Keratinocyte (primary cell): Measurements from ENCODE around the gene MYO10. TPM values are rescaled to one million over a fixed set of nuclear protein-coding genes. Genes with fewer than 3 reads are reported as not detected.

Experiments
- DNase-seq: peaks from one replicate; pipeline ENCODE4 v3.0.0-alpha.2; 2011; ENCODE audit warnings: low read depth, missing footprints, low spot score
- FAIRE-seq: peaks from 2 replicates; lab custom pipeline; 2011; peaks lifted over from hg19 to GRCh38; lab: Jason Lieb, UNC
- H2AFZ ChIP-seq: 2 replicates; pipeline ENCODE4 v1.6.0; 2012; ENCODE audit warnings: low read length, control low read depth, inconsistent platforms; ENCODE audit not compliant: control insufficient read depth
- H3K27ac ChIP-seq: 2 replicates; pipeline ENCODE4 v1.5.1; 2011; ENCODE audit warnings: low read length; ENCODE audit not compliant: control insufficient read depth, insufficient read depth
- H3K27me3 ChIP-seq: 3 replicates; pipeline ENCODE4 v1.6.0; 2011; ENCODE audit warnings: low read length; ENCODE audit not compliant: control insufficient read depth, insufficient read depth; ENCODE audit errors: extremely low read depth
- H3K36me3 ChIP-seq, 2 experiments: 2 replicates in 1 of 2; 3 replicates in 1 of 2; pipeline ENCODE4 v1.5.1; 2011; ENCODE audit warnings: low read length in 2 of 2, mild to moderate bottlenecking in 1 of 2; ENCODE audit not compliant: control insufficient read depth in 2 of 2, insufficient read depth in 2 of 2; ENCODE audit errors: extremely low read depth in 1 of 2
- H3K4me1 ChIP-seq: 3 replicates; pipeline ENCODE4 v1.5.1; 2011; ENCODE audit warnings: low read length; ENCODE audit not compliant: control insufficient read depth, insufficient read depth; ENCODE audit errors: extremely low read depth
- H3K4me2 ChIP-seq: 3 replicates; pipeline ENCODE4 v1.6.0; 2011; ENCODE audit warnings: low read depth, low read length; ENCODE audit not compliant: control insufficient read depth, insufficient read depth; ENCODE audit errors: extremely low read depth
- H3K4me3 ChIP-seq, 3 experiments: fragments of 200-600 bp in 1 of 3; sonication (generic) in 1 of 3; 2 replicates in 2 of 3; 3 replicates in 1 of 3; pipeline ENCODE4 v1.5.1; 2011 to 2016; ENCODE audit warnings: low read length in 3 of 3, mild to moderate bottlenecking in 3 of 3, control low read depth in 2 of 3, inconsistent platforms in 1 of 3, low read depth in 1 of 3, mixed read lengths in 1 of 3, mixed run types in 1 of 3, moderate library complexity in 1 of 3; ENCODE audit not compliant: control insufficient read depth in 2 of 3, insufficient read depth in 2 of 3; ENCODE audit errors: extremely low read depth in 1 of 3
- H3K79me2 ChIP-seq: 2 replicates; pipeline ENCODE4 v1.6.0; 2012; ENCODE audit warnings: low read length; ENCODE audit not compliant: control insufficient read depth, insufficient read depth
- H3K9ac ChIP-seq: 3 replicates; pipeline ENCODE4 v1.6.0; 2011; ENCODE audit warnings: low read length; ENCODE audit not compliant: control insufficient read depth, insufficient read depth; ENCODE audit errors: extremely low read depth
- H3K9me1 ChIP-seq: 3 replicates; pipeline ENCODE4 v1.6.0; 2011; ENCODE audit warnings: low read length; ENCODE audit not compliant: control insufficient read depth, insufficient read depth; ENCODE audit errors: extremely low read depth
- H3K9me3 ChIP-seq: 2 replicates; pipeline ENCODE4 v1.5.1; 2012; ENCODE audit warnings: low read depth, low read length; ENCODE audit not compliant: control insufficient read depth
- H4K20me1 ChIP-seq: 3 replicates; pipeline ENCODE4 v1.6.0; 2011; ENCODE audit warnings: low read length; ENCODE audit not compliant: control insufficient read depth, insufficient read depth; ENCODE audit errors: extremely low read depth
- CTCF ChIP-seq, 3 experiments: IDR thresholded peaks in 1 of 3; conservative IDR thresholded peaks in 1 of 3; optimal IDR thresholded peaks in 1 of 3; 2 replicates in 2 of 3; 3 replicates in 1 of 3; pipeline versions ENCODE3 to v1.5.1; 2011; ENCODE audit warnings: low read length in 3 of 3, mild to moderate bottlenecking in 3 of 3, moderate library complexity in 2 of 3, control low read depth in 1 of 3, inconsistent platforms in 1 of 3; ENCODE audit not compliant: insufficient read depth in 2 of 3; ENCODE audit errors: extremely low read depth in 1 of 3
- EZH2 ChIP-seq: IDR thresholded peaks from one replicate; pipeline ENCODE4 v1.6.1; 2012; ENCODE audit warnings: inconsistent platforms, mild to moderate bottlenecking, low read length, moderate library complexity
- dilution Hi-C: fragments of 300-500 bp; cut with MboI; formaldehyde crosslinking; loops from one replicate; pipeline ENCODE4 v1.7.0; 2020; ENCODE audit warnings: low sequenced_read_pairs; ENCODE audit not compliant: extremely low pct_ligation_motif_present
- polyA plus RNA-seq, 5 experiments: library from polyadenylated mRNA; depleted of rRNA in 3 of 5; stranded (reverse) in 3 of 5; stranded (forward) in 1 of 5; unstranded in 1 of 5; fragments of >200 nt; gene quantifications; 1 replicate in 1 of 5; 2 replicates in 3 of 5; 3 replicates in 1 of 5; pipeline versions ENCODE4 v1.2.1 to v1.2.3, GENCODE V29; 2011 to 2012; ENCODE audit warnings: missing spikeins in 2 of 5, low read depth in 1 of 5, low replicate concordance in 1 of 5

MYO10 gene
- polyA plus RNA-seq, 1 donor (not counting 4 experiments of a cell fraction or from before 2014, with no cell fraction given): 22.0 TPM

- H3K9me1 ChIP-seq: no peaks in the 10 kb centered on the region
- dilution Hi-C loops: no loop called here
- H3K4me1 ChIP-seq: no peaks in the 10 kb centered on the region
- no peak overlapping the region for H3K27ac ChIP-seq
- TF ChIP-seq EZH2 (no peak), CTCF (optimal IDR thresholded peaks at IDR 0.05 in 1 of 3, IDR thresholded peaks at IDR 0.05 in 1 of 3, conservative IDR thresholded peaks at IDR 0.05 in 1 of 3; ENCODE audit: extremely low read depth in 1 of 3, insufficient read depth in 2 of 3, low read length in 3 of 3) (no peak)
- FAIRE-seq: no peak
- H3K4me3 ChIP-seq: no peak overlapping the region
- H3K79me2 ChIP-seq: peaks cover 88% of the 10 kb centered on the region
- H3K27me3 ChIP-seq: no peaks in the 10 kb centered on the region
- H3K9ac ChIP-seq: no peak overlapping the region
- H4K20me1 ChIP-seq: peaks cover 13% of the 10 kb centered on the region
- no peak overlapping the region for H3K4me2 ChIP-seq
- no peaks in the 10 kb centered on the region for H3K9me3 ChIP-seq
- no peak for DNase-seq
- no peak overlapping the region for H2AFZ ChIP-seq
- H3K36me3 ChIP-seq: no peaks in the 10 kb centered on the region
Observed at GRCh38 chr5:16803831-16804230, 132.3 kb downstream of the MYO10 start.

- Histone ChIP-seq H4K20me1 (peaks cover 5% of the 10 kb centered on the region), H2AFZ (no peak overlapping the region), H3K79me2 (peaks cover 90% of the 10 kb centered on the region), H3K27ac (no peak overlapping the region), H3K4me3 (no peak overlapping the region), H3K9me3 (no peaks in the 10 kb centered on the region), H3K36me3 (no peaks in the 10 kb centered on the region), H3K9ac (no peak overlapping the region), H3K4me1 (peaks cover 10% of the 10 kb centered on the region), H3K9me1 (no peaks in the 10 kb centered on the region), H3K27me3 (no peaks in the 10 kb centered on the region), H3K4me2 (no peak overlapping the region)
- dilution Hi-C loops: no loop called here
- TF ChIP-seq EZH2 (no peak), CTCF (optimal IDR thresholded peaks at IDR 0.05 in 1 of 3, IDR thresholded peaks at IDR 0.05 in 1 of 3, conservative IDR thresholded peaks at IDR 0.05 in 1 of 3; ENCODE audit: extremely low read depth in 1 of 3, insufficient read depth in 2 of 3, low read length in 3 of 3) (no peak)
- FAIRE-seq (no peak), DNase-seq (no peak)
Observed at GRCh38 chr5:16800477-16800876, 135.6 kb downstream of the MYO10 start.
